Muscle of back (tissue), 11 donors: ENCODE measurements around the gene FAM20C. TPM values are rescaled to one million over a fixed set of nuclear protein-coding genes. Genes with fewer than 3 reads are reported as not detected.
"Not testable (repeated sequence)": the region's sequence is repeated elsewhere in the genome, so short reads cannot be mapped to it uniquely, and the experiment has no call there.

ENCODE experiments used
- DNase-seq, 3 donors: peaks; one replicate each; pipeline versions ENCODE4 v3.0.0 to v3.0.0-alpha.2; 2013
- polyA plus RNA-seq, 10 donors: library from polyadenylated mRNA; unstranded; fragments of 120-200 nt; gene quantifications; one replicate each; pipeline ENCODE4 v1.2.1, GENCODE V29; 2013; ENCODE audit not compliant: insufficient read length in 10 of 10

Gene FAM20C
- polyA plus RNA-seq, 10 donors = 21.4 to 53.7 (median 33.5) TPM

- DNase-seq = no peak
Measured at GRCh38 chr7:240887-241421, 48.6 kb downstream of the FAM20C start.

- no peak for DNase-seq
Measured at GRCh38 chr7:241513-241912, 49.1 kb downstream of the FAM20C start.

- not testable (repeated sequence) for DNase-seq
Measured at GRCh38 chr7:242826-243579, 50.6 kb downstream of the FAM20C start.

DNA sequence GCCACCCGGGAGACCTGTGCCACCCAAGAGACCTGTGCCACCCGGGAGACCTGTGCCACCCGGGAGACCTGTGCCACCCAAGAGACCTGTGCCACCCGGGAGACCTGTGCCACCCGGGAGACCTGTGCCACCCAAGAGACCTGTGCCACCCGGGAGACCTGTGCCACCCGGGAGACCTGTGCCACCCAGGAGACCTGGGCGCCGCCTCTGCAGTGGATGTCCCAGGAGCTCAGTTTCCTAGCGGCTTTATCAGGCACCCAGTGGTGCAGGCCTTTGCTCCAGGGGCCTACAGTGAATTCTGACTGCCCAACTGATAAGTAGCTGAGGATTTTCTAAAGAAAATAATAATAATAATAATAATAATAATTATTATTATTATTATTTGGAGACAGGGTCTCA is 51.2 kb downstream of the FAM20C start:
- DNase-seq = not testable (repeated sequence)

DNA sequence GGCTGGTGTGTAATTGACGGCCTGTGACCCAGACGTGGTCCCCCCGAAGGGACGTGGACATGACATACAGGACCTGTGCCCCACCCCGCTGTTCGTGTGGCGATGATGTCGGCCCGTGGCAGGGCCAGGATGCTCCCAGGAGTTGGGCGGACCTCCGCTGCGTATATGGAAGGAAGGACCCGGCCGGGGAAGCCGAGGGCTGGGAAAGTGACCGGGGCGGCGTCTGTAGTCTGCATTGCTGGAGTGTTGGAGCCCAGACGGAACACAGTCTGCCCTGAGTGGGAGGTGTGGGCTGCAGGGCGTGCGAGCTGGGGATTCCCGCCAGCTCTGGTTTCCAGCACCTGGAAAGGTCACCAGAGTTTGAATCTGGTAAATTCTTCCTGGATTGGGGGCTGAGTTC is 52.6 kb downstream of the FAM20C start:
- peak in 1 of 3 donors; percentile 54 for DNase-seq

DNA sequence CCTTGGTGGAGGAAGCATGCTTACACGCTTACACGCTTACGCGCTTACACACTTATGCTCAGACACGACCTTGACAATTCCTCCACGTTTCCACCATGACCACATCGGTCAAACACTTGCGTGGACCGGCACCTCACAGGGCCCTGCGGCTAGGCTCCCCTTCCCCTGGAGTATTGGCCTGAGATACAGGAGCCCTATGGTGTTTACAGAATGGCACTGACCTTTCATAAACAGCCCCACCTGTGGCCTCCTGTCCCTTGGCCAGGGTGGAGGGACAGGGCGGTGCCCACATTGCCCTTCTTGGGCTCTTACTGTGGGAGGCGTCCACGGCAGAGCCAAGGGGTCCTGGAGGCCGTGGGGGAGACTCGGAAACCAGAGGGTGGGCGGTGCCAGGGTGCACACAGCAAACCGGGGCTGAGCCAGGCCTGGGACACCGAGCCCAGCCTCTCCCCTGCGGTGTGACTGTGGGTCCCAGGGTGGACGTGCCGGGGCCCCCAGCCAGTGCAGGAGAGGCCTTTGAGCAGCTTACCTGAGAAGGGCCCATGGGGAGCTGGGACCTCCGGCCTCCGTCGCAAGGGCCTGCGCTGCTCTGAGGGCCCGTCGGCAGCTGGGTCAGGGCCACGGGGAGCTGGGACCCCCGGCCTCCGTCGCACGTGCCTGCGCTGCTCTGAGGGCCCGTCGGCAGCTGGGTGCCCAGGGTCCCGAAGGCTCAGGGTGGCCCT is 53.4 kb downstream of the FAM20C start:
- no peak for DNase-seq

GRCh38 chr7:246451-246850 is 54.1 kb downstream of the FAM20C start:
- DNase-seq = no peak

DNA sequence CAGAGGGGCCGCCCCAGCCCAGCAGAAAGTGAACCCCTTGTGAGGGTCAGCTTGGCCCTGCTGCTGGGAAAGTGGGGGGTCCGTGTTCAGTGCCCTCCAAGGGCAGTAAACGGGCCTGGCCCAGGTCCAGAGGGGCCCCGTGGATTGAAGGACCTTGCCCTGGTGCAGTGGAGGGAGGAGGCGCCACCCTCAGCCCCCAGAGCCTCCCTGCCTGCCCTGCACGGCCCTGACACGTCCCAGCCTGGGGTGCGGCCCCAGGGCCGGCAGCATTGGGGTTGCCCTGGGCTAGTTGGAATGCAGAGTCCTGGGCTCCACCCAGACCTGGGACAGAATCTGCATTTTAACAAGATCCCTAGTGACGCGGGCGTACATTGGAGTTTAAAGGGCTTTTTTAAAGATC is 54.8 kb downstream of the FAM20C start:
- no peak for DNase-seq

DNA sequence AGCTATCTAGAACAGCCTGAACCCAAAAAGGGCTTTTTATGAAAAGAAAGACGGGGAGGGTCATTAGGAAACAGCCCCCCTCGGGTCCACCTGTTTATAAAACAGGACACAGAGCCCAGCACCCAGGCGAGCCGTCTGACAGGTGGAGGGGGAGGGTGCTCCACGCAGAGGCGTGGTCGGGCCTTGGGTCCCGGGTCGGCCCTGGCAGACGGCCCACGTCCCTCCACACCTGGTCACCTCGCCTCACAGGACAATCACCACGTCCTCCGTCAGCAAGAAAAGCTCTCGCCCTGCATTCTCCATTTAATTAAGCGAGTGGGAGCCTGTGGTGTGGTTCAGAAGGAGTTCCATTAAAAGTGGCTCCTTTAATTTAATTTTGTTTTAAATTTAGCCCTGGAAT is 55.3 kb downstream of the FAM20C start:
- no peak for DNase-seq

GRCh38 chr7:248732-249435 is 56.5 kb downstream of the FAM20C start:
- DNase-seq = no peak

- DNase-seq = no peak
Measured at GRCh38 chr7:249989-250388, 57.6 kb downstream of the FAM20C start.

DNA sequence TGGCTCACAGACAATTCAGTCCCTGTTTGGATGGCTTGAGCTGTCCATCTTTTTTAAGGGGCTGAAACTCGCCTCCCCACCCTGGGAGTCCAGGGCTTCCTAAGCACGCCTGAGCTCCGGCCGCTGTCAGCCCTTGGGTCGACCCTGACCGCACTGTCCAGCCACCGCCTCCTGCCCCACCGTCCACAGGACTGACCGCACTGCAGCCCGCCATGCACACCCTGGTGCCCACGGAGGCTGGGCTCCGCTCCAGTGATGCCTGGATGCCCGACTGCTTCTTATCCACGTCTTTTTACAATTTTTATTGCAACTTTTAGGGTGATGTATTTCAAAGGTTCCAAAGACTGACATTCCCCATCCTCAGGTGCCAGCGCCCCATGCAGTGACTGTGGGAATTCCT is 58.2 kb downstream of the FAM20C start:
- DNase-seq = no peak

DNA sequence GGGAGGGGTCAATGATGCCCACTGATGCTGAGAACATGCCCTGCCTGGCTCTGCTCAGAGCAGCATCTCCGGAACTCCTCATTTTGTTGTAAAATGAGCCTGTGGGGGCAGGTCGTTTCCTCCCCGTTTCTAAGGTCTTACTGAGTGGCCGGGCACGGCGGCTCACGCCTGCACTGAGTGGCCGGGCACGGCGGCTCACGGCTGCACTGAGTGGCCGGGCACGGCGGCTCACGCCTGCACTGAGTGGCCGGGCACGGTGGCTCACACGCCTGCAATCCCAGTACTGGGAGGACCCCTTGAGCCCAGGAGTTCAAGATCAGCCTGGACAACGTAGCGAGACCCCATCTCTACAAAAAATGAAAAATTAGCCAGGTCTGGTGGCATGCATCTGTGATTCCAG is 58.6 kb downstream of the FAM20C start:
- DNase-seq = no peak

DNA sequence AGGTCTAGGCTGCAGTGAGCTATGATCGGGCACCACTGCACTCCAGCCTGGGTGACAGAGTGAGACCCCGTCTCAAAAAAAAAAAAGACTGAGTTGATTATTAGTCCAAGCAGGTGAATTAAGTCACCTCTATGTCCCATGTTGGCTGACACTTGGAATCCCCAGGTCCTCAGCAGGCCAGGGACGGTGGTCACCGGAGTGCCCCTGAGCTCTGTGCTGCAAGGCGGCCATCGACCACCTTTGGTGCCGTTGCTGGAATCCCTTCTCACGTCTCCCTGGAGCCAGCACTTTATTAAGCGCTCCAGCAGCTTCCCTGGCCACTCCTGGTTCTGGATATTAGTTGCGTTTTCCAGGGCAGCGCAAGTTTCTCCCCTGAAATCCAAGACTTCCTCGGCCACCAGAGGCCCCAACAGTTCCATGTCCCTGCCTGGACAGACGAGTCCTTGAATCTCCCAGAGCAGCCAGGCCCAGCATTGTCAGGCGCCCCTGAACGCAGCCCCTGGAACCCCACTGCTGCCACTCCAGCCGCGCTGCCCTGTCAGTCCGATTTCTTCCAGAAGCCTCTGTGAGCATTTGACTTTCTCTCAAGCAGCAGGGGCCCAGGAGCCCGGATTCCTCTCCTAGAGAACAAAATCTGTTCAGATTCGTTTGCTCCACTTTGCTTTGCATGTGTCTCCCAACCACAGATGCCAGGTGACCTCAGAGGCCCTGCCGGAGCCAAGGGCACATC is 59.2 kb downstream of the FAM20C start:
- no peak for DNase-seq

DNA sequence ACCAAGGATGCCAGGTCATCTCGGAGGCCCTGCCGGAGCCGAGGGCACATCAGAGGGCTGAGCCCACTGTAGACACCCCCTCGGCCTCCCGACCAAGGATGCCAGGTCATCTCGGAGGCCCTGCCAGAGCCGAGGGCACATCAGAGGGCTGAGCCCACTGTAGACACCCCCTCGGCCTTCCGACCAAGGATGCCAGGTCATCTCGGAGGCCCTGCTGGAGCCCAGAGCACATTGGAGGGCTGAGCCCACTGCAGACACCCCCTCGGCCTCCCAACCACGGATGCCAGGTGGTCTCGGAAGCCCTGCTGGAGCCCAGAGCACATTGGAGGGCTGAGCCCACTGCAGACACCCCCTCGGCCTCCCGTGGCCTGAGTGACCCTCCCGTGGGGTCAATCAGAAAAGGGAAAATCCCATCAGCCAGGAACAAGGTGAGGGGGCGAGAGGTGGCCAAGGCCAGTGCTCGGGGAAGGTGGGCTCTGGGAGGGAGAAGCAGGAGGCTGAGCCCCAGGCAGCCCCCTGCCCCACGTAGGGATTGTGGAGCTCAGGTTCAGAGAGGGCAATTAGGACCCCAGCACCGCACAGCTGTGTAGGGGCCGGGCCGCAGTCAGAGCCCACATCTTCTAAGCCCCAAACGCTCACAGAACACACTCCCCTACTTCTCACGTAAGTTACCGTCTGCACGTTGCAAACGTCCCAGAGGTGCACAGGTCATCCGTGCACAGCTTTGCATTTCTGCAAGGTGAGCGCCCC is 60.0 kb downstream of the FAM20C start:
- DNase-seq = no peak

DNA sequence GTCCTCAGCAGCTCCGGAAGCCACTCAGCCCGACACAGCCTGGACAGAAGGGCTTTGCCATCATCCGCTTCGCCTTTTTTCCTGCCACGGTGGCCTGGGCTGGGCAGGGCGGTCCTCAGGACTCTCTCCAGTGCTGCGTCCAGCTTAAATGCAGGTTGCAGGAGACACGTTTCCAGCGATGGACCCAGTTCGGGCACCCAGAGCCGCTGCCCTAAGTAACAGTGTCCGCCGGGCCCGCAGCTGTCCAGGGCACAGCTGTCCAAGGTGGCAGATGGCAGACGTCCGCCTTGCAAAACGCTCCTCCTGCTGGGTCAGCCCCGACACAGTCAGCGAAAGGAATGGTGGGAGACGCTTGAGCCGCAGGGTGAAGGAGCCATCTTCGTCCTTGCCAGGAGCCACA is 60.6 kb downstream of the FAM20C start:
- DNase-seq = peak in 1 of 3 donors; percentile 52

DNA sequence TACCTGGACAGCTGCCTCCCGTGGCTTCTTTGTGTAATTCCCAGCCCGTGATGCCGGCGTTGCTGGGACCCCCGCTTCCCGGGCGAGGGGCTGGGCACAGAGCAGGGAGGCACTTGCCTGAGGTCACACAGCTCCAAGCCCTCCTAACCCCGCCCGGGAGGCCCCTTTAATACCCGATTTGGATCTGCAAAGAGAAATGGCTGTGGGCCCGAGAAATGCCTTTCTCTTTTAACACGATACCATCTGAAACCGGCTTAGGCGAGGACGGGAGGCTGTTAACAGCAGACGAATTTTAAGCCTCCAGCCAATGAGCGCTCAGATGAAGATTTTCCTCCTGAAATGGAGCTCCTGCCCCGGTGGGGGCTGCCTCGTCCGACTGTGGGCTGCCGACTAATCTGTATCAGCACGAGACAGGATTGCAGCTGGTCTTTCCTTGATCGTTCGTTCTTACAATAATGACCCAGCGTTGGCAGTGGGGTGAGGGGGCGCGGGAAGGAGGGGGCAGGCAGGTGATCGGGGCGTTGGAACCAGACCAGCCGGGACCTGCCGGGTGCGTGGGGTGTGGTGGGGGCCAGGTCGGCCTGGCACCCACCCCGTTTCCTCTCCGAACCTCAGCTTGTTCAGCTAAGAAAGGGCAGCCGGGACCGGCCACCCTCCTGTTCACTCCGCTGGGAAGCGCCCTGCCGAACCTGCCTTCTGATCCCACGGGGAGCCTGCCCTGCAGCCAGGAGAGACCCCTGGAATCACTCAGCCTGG is 61.4 kb downstream of the FAM20C start:
- DNase-seq = peak in 1 of 3 donors; percentile 25

DNA sequence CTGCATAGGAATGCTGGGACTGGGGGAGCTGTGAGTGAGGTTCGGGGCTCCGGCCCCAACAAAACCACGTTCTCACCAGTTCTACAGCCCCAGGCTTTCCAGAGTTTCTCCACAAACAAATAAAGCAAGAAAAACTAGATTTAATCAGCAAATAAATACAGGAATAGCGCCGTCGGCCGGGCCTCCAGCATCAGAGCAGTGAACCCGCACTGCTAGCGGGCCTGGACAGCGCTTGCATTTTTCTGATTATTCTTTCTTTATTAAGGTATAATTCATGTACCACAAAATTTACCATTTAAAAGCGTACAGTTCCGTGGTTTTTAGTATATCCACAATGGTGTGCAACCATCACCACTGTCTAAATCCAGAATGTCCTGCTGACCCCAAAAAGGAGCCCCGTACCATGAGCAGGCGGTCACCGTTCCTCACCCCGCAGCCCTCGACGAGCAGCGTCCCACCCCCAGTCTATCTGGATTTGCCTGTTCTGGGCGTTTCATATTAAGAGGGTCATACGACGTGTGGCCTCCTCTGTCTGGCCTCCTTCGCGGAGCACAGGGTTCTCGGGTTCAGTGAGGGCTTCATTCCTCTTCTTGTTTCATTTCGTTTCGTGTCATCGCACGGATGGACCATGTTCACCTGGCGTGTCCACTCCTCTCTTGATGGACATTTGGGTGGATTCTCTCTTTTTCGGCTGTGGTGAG is 62.1 kb downstream of the FAM20C start:
- no peak for DNase-seq

DNA sequence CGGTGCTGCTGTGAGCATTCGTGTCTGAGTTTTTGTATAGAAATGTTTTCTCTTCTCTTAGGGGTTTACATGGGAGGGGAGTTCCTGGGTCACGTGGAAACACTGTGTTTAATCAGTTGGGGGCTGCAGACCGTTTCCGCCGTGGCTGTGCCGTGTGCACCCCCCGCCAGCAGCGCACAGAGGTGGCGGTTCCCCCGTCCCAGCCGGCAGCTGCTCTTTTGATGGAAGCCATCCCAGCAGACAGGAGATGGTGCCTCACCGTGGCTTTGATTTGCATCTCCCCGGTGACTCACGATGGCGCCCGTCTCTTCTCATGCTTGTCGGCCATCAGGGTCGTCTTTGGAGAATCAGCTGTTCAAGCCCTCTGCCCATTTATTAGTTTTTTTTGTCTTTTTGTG is 62.7 kb downstream of the FAM20C start:
- no peak for DNase-seq
